HT1080 (cell line): Measurements from ENCODE around the gene ZNRF3. TPM values are rescaled to one million over a fixed set of nuclear protein-coding genes. Genes with fewer than 3 reads are reported as not detected.

Source experiments
- DNase-seq: peaks from one replicate; pipeline ENCODE4 v3.0.0-alpha.2; 2015; ENCODE audit warnings: low read depth
- total RNA-seq: library from RNA; depleted of rRNA; stranded (reverse); fragments of >200 nt; shearing (Covaris generic); gene quantifications from 2 replicates; pipeline ENCODE4 v1.2.3, GENCODE V29; 2014

The ZNRF3 gene
- total RNA-seq, 1 experiment from 2014 or later, result 9.1 TPM

- no peak for DNase-seq
These were observed 177.6 kb downstream of the ZNRF3 start for GRCh38 chr22:29060931-29061330.

DNA sequence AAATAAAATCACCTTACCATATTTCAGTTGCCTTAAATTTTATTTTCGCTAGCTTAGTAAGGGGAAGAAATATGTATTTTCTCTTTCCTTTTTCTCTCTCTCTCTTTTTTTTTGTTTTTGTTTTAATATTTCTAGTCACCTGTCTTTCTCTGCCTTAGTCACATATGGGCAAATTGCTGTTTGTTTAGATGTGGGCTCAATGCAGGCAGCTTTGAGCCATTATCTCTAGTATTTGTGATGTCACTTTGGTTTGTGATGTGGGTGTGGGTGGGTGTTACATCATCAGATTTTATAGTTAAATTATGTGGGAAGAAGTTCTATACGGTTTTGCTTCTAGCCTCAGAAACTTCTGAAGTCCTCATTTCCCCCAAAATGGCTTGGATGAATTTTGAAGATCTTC, 178.4 kb downstream of the ZNRF3 start, which contains the start of gene C22orf31:
TSS of gene C22orf31 (minus strand) at position 59 of the 400 bp plus-strand sequence. CDS start at position 20, 39 bp downstream.
- DNase-seq, result no peak

DNA sequence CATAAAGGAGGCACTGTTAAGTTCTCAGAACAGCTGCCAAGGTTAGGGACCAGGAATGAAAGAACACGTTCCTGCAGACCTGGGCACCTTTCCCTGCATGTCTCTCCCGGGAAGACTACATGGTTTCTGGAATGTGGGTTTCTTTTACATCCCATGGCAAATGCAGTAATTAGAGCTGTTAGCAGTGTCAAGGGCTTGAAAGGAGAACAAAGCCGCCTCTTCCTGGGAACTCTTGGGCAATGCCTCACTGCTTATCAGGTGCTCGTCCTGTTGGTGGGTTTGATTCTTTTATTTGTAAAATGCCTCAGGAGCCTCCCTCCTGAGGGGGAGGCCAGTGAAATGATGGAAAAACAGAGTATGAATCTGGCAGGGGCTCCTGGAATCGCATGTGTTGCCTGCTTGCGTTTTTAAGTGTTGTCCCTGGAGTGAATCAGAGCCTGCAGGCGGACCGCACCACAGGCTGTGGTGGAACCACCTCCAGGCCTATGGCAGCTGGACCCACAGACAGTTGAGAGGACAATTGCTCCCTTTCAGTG, 179.0 kb downstream of the ZNRF3 start:
- no peak for DNase-seq

DNA sequence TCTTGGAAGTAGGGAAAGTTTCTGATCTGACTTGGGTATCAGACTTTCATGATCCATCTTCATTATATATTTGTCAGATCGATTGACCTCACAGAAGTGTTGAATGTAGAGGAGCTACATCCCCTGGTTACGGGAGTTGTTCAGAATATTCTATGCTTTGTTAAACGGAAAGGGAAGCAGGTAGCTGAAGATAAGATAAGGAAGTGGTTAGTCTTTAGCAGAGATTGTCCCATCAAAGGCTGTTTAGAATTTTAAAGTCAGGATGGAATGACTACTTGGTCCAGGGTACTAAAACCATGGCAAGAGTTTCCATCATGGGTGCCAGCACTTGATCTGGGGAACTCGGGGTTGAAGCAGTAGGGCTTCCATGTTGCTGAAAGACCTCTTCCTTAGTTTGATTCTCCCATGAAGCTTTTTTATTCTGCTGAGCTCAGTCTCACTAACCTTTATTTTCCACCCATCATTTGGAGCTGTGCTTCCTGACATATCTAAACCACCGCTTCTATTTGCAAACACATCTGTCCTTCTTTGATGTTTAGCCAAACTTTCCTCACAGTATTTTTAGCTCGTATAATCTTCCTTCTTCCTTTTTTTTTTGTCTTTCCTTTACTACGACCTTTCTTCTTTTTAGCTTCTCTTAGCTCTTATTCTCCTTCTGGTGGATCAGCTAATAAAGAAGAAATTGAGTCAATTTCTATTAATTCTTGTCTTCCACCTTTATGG, 182.3 kb downstream of the ZNRF3 start:
- DNase-seq, result no peak

GRCh38 chr22:29069463-29069862, 186.1 kb downstream of the ZNRF3 start:
- DNase-seq, result no peak

GRCh38 chr22:29070490-29070889, 187.1 kb downstream of the ZNRF3 start:
- DNase-seq, result no peak

DNA sequence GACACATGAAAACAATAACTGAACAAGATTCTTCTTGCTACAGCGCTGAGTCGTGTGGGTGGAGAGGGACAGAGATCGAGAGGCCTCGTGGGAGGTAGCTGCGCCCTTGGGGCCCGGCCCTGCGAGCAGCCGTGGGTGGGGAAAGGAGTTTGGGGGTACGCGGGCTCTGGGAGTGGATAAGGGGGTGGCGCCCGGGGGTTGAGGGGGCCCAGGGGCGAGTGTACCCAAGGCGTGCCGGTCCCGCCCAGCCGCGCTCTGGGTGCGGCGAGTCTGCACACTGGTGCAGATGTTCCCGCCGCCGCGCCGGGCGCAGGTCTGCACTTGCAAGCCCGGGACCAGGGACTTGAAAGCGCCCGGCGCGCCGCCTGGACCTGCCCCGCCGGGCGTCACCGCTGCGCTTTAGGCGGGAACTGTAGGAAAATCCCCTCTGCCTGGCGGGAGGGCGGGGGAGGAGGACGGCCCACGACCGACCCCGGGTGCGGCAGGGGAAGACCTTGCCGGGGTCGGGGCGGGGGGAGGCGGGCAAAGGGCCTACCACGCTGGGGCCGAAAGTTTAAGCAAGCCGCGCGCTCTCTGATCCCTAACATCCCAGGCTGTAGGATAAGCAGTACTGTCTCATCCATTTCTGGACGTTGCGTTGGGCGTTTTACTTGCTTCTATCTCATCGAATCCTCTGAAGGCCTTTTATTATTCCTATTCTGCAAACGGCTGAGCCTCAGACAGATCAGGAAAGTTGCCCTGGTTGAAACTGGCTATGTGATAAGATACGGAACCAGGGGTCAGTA, 188.1 kb downstream of the ZNRF3 start:
- DNase-seq, result no peak

DNA sequence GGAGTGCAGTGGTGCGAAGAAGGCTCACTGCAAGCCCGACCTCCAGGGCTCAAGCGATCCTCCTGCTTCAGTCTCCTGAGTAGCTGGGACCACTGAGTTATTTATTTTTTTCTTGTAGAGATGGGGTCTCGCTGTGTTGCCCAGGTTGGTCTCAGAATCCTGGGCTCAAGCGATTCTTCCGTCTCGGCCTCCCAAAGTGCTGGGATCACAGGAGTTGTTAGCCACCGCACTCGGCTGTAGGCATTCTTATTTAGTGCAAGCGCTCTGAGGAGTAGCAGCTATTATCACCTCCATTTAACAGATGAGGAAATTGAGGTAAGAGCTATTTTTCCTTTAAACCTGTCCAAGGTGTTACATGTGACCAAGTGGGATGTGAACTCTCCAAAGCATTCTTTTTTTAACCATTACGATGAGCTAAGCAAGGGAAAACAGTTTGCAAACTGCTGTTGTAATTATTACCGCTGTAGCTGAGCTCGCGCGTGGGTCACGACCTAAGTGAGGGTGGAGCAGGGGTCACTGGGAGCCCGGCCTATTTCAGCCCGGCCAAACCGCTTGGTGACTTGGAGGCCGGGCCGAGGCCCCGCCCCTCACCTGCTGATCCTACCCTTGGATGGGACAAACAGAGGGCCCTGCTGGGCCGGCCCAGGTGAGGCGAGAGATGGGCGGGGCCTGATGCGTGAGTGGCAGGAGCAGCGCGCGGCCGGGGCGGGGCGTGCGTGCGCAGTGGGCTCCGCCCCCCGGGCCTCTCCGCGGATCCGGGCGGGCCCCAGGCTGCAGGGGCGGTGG, 189.0 kb downstream of the ZNRF3 start:
- peak; percentile 64 for DNase-seq

GRCh38 chr22:29072979-29073617, 189.7 kb downstream of the ZNRF3 start, which contains the start of gene KREMEN1:
Gene KREMEN1 (plus strand): TSS chr22:29073035. CDS start chr22:29073131, 96 bp downstream.
- no peak for DNase-seq

GRCh38 chr22:29073618-29074275, 190.4 kb downstream of the ZNRF3 start:
- DNase-seq, result no peak

- no peak for DNase-seq
These were observed 191.0 kb downstream of the ZNRF3 start for GRCh38 chr22:29074276-29074772.

DNA sequence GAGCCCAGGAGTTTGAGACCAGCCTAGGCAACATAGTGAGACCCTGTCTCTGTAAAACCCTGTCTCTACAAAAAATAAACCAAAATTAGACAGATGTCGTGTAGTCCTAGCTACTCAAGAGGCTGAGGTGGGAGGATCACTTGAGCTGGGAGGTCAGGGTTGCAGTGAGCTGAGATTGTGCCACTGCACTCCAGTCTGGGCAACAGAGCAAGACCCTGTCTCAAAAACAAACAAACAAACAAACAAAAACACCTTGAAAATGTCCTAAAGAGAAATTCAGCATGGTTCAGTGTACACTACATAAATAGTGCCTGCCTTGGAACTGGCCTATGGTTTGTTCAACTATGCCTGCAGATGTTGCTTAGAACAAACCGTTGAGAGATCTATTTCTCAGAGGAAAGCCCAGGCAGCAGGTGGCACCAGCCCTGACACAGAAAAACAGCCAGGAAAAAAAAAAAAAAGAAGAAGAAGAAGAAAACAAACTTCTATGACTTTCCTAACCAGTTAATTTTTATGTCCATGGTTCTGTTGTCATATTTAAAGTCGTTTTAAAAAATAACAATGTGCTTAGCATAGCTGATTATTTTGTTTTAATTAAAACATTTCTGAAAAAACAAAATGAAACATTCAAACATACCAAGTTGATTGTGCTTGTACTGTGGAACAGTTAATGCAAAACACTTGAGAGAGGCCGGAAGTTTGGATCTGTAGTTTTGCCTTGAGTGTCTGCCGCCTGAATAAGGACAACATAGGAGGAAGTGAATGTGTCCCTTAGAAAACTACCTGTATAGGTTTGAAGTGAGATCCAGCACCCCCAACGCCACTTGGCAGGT, 194.9 kb downstream of the ZNRF3 start:
- DNase-seq, result no peak

DNA sequence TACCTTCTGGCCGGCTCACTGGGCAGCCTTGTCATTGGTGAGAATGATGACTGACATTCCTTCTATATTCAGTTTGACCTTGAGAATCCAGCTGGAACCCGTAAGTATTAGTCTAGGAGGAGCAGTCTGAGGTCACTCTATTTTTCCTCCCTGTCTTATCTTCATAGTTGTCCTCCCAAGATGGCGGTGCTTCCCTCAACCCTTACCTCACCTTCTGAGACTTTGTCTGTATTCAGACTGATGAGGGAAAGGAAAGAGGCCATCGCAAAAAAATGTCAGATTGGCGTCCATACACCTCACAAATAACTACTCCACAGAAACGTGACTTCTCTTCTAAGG, 195.5 kb downstream of the ZNRF3 start:
- no peak for DNase-seq

DNA sequence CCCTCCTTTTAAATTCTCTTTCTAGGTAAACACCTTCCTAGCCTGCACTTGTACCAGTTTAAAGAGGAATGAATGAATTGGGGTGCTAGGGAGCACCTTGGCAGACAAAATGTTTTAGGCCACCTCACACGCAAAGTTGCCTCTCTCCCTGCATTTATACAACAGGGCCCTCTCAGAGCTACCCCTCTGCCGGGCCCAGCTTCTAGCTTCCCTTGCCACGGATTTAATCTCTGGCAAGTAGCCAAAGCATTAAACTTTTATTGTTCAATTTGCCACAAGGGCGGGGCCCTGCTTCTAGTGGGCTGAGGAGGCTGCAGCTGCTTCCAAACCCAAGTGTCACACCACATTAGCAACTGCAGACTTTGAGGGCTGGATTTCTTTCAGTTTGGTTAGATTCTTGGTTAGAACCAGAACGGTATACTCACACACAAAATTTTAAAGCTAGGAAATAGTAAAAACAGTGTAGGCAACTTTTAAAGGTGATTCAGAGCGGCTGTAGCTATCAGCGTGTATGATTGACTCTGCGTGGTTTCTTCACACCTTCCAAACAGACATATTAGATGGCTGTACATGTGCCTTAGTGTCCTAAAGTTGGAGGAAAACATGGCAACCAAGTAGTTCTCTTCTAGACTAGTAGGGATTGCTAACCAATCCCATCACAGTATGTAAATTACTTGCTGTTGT, 196.0 kb downstream of the ZNRF3 start:
- DNase-seq, result no peak

DNA sequence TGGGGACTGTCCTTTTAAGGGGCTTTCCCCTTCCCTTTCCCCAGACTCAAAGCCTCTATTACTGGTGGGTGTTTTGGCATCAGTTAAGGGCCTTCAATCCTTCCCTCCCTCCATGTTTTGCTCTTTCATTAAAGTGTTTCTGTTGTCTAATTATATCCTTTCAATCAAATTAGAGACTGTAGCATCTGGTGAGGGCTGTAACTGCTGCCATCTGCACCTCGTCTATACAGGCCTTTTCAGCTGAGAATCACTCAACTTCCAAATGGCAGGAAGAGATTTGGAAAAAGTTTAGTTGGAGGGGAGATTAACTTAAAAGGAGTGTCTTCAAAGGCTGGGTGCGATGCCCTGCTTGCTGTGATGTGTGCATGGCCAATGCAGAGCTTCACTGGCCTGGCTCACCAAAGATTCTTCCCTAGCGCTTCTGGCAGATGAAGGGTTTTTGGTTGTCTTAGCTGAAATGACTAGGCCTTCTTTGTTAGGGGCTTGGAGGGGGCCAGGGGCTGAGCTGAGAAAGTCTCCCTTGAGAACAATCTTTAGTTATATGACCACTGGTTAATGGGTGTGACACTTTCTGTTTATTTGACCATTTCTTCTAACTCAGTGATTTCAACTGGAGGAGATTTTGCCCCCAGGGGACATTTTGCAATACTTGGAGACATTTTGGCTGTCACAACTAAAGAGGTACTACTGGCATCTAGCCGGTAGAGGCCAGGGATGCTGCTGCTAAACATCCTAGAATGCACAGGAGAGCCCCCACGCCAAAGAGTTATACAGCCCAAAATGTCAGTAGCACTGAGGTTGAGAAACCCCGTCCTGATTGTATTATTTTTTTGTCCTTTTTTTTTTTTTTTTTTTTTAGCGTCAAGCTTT, 197.0 kb downstream of the ZNRF3 start:
- DNase-seq, result no peak

GRCh38 chr22:29081517-29082236, 198.3 kb downstream of the ZNRF3 start:
- no peak for DNase-seq
